ENCODE results near the gene AGAP1. TPM values are rescaled to one million over a fixed set of nuclear protein-coding genes. Genes with fewer than 3 reads are reported as not detected.

Gene AGAP1
- total and polyA plus RNA-seq, 2 donors (not counting 3 experiments of a cell fraction or from before 2014, with no cell fraction given), result 10.2 to 20.9 TPM

DNA sequence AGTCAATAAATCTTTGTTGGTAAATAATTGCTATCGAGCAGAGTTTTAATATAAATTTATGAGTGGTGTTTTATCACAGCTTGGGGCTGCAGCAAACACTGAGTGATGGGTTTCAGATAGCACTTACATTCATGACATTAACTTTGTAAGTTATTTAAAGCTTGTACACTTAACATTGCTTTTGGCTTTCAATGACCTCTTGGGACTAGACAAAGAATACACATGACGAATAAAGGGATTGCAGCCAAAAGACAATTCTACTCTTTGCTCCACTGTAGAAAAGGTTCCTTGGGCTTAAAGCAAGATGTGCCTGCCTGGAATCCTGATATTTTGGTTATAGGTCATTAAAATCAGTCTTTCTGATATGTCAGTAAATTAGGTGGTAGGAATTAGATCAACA is 374.8 kb downstream of the AGAP1 start:
- H3K4me1 ChIP-seq (ENCODE audit: control insufficient read depth, extremely low read depth, insufficient read depth, low read length), result peaks cover 14% of the 10 kb centered on the region
- H3K27me3 ChIP-seq (ENCODE audit: control insufficient read depth in 2 of 2, insufficient read depth in 2 of 2, low read length in 2 of 2), result no peaks in the 10 kb centered on the region
- dilution Hi-C loops (cut with MboI; ENCODE audit: extremely low pct_ligation_motif_present, low sequenced_read_pairs) (no loop called here), intact Hi-C loops (cut with micrococcal nuclease) (no loop called here)
- H3K4me3 ChIP-seq (replicated peaks in 1 of 3; ENCODE audit: insufficient read depth in 1 of 3, low read depth in 1 of 3, low read length in 3 of 3), result no peak overlapping the region
- ChIA-PET CTCF (no interaction called here), POLR2A (no interaction called here)
- H3K36me3 ChIP-seq (ENCODE audit: control insufficient read depth in 2 of 2, extremely low read depth in 1 of 2, insufficient read depth in 2 of 2, low read length in 2 of 2), result no peaks in the 10 kb centered on the region
- TF ChIP-seq JUN (IDR thresholded peaks at IDR 0.05; ENCODE audit: borderline replicate concordance, insufficient read depth, insufficient read length, low read depth) (no peak), POLR2AphosphoS5 (IDR thresholded peaks at IDR 0.05; ENCODE audit: insufficient read depth, low read depth, low read length) (no peak), MYC (IDR thresholded peaks at IDR 0.05; ENCODE audit: low read depth, low read length) (no peak), FOS (IDR thresholded peaks at IDR 0.05; ENCODE audit: borderline replicate concordance, insufficient read depth, low read length) (no peak), GATA2 (IDR thresholded peaks at IDR 0.05; ENCODE audit: insufficient read depth, insufficient read length, low read depth, low read length) (no peak), EZH2 (IDR thresholded peaks at IDR 0.05; ENCODE audit: borderline replicate concordance, low read depth, low read length, severe bottlenecking) (no peak), POLR2A (IDR thresholded peaks at IDR 0.05; ENCODE audit: low read depth, low read length) (no peak)
- TF ChIP-seq, protein P1, sequence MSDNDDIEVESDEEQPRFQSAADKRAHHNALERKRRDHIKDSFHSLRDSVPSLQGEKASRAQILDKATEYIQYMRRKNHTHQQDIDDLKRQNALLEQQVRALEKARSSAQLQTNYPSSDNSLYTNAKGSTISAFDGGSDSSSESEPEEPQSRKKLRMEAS (IDR thresholded peaks at IDR 0.05; ENCODE audit: insufficient read depth, insufficient read length), result no peak
- TF ChIP-seq, protein P2, sequence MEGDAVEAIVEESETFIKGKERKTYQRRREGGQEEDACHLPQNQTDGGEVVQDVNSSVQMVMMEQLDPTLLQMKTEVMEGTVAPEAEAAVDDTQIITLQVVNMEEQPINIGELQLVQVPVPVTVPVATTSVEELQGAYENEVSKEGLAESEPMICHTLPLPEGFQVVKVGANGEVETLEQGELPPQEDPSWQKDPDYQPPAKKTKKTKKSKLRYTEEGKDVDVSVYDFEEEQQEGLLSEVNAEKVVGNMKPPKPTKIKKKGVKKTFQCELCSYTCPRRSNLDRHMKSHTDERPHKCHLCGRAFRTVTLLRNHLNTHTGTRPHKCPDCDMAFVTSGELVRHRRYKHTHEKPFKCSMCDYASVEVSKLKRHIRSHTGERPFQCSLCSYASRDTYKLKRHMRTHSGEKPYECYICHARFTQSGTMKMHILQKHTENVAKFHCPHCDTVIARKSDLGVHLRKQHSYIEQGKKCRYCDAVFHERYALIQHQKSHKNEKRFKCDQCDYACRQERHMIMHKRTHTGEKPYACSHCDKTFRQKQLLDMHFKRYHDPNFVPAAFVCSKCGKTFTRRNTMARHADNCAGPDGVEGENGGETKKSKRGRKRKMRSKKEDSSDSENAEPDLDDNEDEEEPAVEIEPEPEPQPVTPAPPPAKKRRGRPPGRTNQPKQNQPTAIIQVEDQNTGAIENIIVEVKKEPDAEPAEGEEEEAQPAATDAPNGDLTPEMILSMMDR (IDR thresholded peaks at IDR 0.05; ENCODE audit: extremely low read depth in 1 of 2, insufficient read depth in 1 of 2, low read depth in 1 of 2, low read length in 2 of 2), result no peak
- no TSS peak for BruUV-seq (replicated peaks)
- no peak for DNase-seq (ENCODE audit: low read depth, low spot score)
- no peaks in the 10 kb centered on the region for H3K9me3 ChIP-seq (replicated peaks; ENCODE audit: control insufficient read depth, insufficient read depth, low read length)
- no peaks in the 10 kb centered on the region for H3K79me2 ChIP-seq (ENCODE audit: control insufficient read depth, insufficient read depth, low read length)
- H3K27ac ChIP-seq (ENCODE audit: insufficient read depth, low read depth, low read length), result no peak overlapping the region
- no peak overlapping the region for H3K4me2 ChIP-seq (ENCODE audit: insufficient read depth, low read length)
- no peak overlapping the region for H3K9ac ChIP-seq (replicated peaks; ENCODE audit: extremely low read depth, insufficient read depth, low read length)
- H2AFZ ChIP-seq (ENCODE audit: low read depth, low read length), result no peak overlapping the region
- no peak for FAIRE-seq
- no peaks in the 10 kb centered on the region for H3K9me1 ChIP-seq (replicated peaks; ENCODE audit: control insufficient read depth, extremely low read depth, insufficient read depth, low read length)
- H4K20me1 ChIP-seq (replicated peaks; ENCODE audit: control insufficient read depth, extremely low read depth, insufficient read depth, low read length), result no peaks in the 10 kb centered on the region

Data from endothelial cell of umbilical vein (primary cell).